Upper lobe of left lung (tissue), 4 donors: ENCODE measurements around the gene LEPROT.

Experiments used
- POLR2A ChIP-seq, 4 donors: fragments of 450-650 bp; IDR thresholded peaks; one replicate each; pipeline ENCODE4 v1.5.1; 2016 to 2017; ENCODE audit warnings: antibody characterized with exemption in 4 of 4, mild to moderate bottlenecking in 2 of 4
- TF ChIP-seq, protein P1 (sequence below), 6 experiments: fragments of 450-650 bp in 4 of 6; fragments of 200-600 bp in 2 of 6; sonication (generic) in 2 of 6; IDR thresholded peaks; one replicate each; pipeline ENCODE4 v1.5.1; 2016 to 2019; ENCODE audit warnings: antibody characterized with exemption in 6 of 6

DNA sequence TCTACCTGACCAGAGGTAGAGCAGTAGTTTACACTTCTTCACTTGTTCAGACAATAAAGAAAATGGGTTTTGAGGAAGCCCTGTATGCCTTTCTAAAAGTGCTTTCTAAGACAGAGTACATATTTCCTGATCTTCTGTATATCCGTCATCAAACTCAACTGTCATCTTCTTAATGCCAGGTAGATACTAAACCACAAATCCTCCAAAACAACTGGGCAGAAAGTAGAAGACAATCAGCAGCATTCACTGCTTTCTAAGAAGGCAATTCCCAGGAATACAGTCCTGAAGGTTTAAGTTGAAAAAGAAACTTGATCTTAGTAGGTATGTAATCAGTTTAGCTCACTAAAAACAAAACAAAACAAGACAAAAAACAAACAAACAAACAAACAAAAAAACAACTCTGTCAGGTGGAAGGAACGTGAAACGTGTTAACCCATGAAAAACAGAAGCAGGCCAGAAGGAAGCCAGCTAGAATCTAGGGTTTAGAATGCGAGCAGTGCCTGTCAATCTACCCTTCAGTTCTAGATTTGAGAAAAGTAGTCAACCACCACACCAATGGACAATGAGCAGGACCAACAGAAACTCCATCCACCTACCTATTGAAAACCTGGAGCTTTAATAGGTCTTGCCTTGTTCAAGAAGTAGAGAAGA is 59.2 kb downstream of the LEPROT start:
- TF ChIP-seq, protein P1, sequence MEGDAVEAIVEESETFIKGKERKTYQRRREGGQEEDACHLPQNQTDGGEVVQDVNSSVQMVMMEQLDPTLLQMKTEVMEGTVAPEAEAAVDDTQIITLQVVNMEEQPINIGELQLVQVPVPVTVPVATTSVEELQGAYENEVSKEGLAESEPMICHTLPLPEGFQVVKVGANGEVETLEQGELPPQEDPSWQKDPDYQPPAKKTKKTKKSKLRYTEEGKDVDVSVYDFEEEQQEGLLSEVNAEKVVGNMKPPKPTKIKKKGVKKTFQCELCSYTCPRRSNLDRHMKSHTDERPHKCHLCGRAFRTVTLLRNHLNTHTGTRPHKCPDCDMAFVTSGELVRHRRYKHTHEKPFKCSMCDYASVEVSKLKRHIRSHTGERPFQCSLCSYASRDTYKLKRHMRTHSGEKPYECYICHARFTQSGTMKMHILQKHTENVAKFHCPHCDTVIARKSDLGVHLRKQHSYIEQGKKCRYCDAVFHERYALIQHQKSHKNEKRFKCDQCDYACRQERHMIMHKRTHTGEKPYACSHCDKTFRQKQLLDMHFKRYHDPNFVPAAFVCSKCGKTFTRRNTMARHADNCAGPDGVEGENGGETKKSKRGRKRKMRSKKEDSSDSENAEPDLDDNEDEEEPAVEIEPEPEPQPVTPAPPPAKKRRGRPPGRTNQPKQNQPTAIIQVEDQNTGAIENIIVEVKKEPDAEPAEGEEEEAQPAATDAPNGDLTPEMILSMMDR (IDR thresholded peaks at IDR 0.05): no peak
- no peak for TF ChIP-seq POLR2A (IDR thresholded peaks at IDR 0.05)
